Stimulated activated naive CD8-positive, alpha-beta T cell treated with anti-CD3 and anti-CD28 coated beads, Interleukin-15, amount 100 ng/mL, for 72 hours (primary cell): ENCODE results near the gene CCDC15.

Source experiments
- ATAC-seq: fragments of 150-1000 bp; cut with Tn5 transposase; 2 replicates; pipeline ENCODE4 v1.10.0; 2021; ENCODE audit warnings: mild to moderate bottlenecking, moderate library complexity
- DNase-seq, 2 donors: peaks; one replicate each; pipeline ENCODE4 v3.0.0; 2021 to 2022
- H3K27ac Mint-ChIP-seq, 2 donors: one replicate each; pipeline ENCODE4 v1.8.0; 2022; ENCODE audit warnings: mild to moderate bottlenecking in 2 of 2, mixed read lengths in 2 of 2, moderate library complexity in 2 of 2
- H3K27me3 Mint-ChIP-seq: one replicate; pipeline ENCODE4 v1.8.0; 2022; ENCODE audit warnings: mixed read lengths
- H3K4me1 Mint-ChIP-seq: one replicate; pipeline ENCODE4 v1.8.0; 2022; ENCODE audit warnings: mild to moderate bottlenecking, mixed read lengths
- H3K4me3 Mint-ChIP-seq, 2 donors: one replicate each; pipeline ENCODE4 v1.8.0; 2022; ENCODE audit warnings: mild to moderate bottlenecking in 2 of 2, mixed read lengths in 2 of 2, moderate library complexity in 1 of 2
- H3K9me3 Mint-ChIP-seq, 2 donors: one replicate each; pipeline ENCODE4 v1.8.0; 2022; ENCODE audit warnings: mixed read lengths in 2 of 2

Gene CCDC15

DNA sequence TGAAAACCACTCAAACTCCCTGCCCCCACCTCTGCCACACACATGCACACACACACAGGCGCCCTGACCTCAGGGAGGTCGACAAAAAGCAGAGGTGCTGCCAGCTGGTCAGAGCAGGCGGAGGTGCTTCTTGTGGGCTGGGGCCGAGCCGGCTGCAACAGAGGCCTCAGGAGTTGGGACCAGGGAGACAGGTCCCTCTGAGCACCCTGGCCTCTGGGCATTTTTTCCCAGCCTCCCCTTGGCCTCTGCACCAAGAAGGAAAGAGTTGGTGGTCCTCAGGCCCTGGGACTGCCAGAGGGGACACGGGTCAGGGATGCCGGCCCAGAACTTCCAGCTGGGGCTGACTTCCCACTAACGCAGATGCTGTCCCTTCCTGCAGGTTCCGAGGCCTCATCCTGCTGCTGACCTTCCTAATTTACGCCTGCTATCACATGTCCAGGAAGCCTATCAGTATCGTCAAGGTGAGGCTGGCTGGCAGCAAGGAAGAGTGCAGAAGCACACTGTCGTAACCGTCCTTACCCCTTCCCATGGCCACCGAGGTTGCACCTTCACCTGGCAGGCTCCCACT, 122.5 kb downstream of the CCDC15 start:
- H3K27me3 Mint-ChIP-seq: peaks cover 16% of the 10 kb centered on the region

DNA sequence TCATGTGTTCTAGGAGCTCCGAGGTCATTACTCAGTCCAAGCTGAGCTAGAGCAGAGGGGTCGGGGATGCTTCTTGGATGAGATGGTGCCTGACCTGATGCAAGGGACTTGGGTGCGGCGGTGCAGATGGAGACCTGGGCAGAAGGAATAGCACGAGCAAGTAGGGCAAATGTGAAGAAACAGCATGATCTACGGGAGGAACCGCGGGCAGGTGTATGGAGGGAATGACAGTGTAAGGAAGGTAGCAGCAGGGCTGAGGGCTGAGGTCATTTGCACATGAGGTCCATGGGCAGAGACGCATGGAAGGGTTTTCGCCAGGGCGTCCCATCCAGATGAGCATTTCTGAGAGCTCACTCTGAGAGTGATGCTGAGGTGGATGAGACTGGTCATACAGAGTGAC, 124.0 kb downstream of the CCDC15 start:
- H3K27ac Mint-ChIP-seq: no peak overlapping the region
- DNase-seq (no peak), ATAC-seq (no peak)
- no peaks in the 10 kb centered on the region for H3K9me3 Mint-ChIP-seq
- H3K4me3 Mint-ChIP-seq: no peak overlapping the region
- peaks cover 8% of the 10 kb centered on the region for H3K27me3 Mint-ChIP-seq
- peaks cover 6% of the 10 kb centered on the region for H3K4me1 Mint-ChIP-seq

More for the DNA sequence above, 122.5 kb downstream of the CCDC15 start:
- no peak overlapping the region for H3K4me3 Mint-ChIP-seq
- no peak for DNase-seq
- no peaks in the 10 kb centered on the region for H3K9me3 Mint-ChIP-seq
- no peak for ATAC-seq
- H3K4me1 Mint-ChIP-seq: peaks cover 9% of the 10 kb centered on the region
- H3K27ac Mint-ChIP-seq: no peak overlapping the region

DNA sequence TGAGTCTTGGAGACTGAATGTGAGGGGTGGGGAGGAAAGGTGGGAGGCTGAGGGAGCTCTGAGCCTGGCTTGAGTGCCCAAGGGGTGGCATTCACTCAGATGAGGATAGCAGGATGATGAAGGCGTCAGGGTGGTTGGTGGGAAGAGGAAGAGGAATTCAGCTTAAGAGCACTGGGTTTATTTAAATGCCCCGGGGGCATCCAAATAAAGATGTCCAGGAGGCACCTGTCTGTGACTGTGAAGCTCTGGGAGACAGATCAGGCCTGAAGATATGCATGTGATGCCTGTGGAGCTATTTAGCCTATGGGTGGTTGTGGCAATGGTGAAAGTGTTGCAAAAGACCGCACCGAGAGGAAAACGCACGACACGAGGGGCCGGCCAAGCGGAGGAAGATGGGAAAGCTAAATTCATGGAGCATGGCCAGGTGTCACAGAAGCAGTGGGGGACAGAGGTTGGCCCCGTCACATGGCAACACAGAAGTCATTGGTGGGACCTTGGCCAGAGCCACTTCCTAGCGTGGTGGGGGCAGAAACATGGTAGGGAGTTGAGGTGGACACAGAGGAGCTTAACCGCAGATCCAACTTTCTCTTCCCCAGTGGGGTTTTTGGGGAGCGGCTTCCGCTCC, 124.6 kb downstream of the CCDC15 start:
- no peaks in the 10 kb centered on the region for H3K9me3 Mint-ChIP-seq
- ATAC-seq (no peak), DNase-seq (no peak)
- H3K27me3 Mint-ChIP-seq: peaks cover 8% of the 10 kb centered on the region
- H3K27ac Mint-ChIP-seq: no peak overlapping the region
- H3K4me3 Mint-ChIP-seq: no peak overlapping the region
- H3K4me1 Mint-ChIP-seq: peaks cover 6% of the 10 kb centered on the region

DNA sequence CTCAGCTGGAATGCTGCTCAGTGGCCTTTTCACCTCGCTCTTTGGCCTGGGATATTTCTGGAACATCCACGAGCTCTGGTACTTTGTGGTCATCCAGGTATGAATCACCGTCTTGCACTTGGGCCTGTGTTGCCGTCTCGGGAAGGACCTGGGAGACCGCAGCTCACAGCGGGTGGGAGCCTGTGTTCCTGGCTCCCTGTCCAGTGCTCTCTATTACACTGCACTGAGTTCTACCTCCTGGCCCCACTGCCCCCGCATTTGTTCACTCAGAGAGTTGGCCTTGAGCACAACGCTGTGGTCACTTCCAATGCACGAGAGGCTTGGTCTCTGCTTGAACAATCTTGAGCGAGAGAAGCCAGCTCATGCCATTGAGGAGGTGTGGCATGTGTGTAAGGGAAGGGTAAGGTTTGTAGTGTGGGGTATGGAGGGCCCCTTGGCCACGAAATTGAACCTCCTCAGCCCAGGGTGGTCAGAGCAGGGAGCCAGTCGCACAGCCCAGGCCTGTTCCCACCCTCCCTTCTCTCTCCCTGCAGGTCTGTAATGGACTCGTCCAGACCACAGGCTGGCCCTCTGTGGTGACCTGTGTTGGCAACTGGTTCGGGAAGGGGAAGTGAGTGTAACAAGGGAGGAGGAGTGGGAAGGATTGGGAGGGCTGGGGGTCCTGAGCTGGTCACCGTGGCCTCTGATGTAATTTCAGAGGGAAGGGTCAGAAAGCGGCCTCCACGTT, 125.3 kb downstream of the CCDC15 start:
- ATAC-seq: no peak
- no peak for DNase-seq
- no peaks in the 10 kb centered on the region for H3K9me3 Mint-ChIP-seq
- H3K4me1 Mint-ChIP-seq: peaks cover under 1% of the 10 kb centered on the region
- H3K27me3 Mint-ChIP-seq: peaks cover 2% of the 10 kb centered on the region
- no peak overlapping the region for H3K4me3 Mint-ChIP-seq
- H3K27ac Mint-ChIP-seq: no peak overlapping the region

DNA sequence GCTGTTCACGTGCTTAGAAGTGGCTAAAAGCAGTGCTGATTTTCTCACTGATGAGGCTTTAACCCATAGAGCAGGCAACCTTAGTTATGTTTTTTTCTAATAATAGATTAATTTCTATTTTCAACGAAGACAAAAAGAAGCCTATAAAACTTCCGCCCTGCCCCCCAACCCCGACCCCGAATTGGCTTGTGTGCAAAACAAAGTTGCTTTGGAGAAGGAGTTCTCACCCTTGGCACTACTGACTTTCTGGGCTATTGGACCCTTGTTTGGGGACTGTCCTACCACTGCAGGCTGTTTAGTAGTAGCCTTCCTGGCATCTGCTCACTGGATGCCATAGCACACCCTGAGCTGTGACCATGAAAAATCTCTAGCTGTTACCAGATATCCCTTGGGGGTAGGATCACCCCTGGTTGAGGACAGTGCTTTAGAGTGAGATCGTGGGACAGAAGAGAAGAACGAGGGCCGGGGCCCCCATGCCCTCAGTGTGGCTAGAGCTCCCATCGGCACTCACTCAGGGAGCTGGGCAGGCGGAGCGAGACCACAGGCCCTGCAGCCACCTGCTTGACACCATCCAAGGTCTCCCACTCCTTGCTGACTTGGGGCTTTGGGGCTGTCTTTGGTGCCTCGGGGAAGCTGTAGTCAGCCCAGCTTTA, 126.0 kb downstream of the CCDC15 start:
- H3K27me3 Mint-ChIP-seq: no peaks in the 10 kb centered on the region
- DNase-seq: no peak
- no peak overlapping the region for H3K4me3 Mint-ChIP-seq
- ATAC-seq: no peak
- H3K4me1 Mint-ChIP-seq: no peaks in the 10 kb centered on the region
- H3K27ac Mint-ChIP-seq: no peak overlapping the region
- no peaks in the 10 kb centered on the region for H3K9me3 Mint-ChIP-seq

DNA sequence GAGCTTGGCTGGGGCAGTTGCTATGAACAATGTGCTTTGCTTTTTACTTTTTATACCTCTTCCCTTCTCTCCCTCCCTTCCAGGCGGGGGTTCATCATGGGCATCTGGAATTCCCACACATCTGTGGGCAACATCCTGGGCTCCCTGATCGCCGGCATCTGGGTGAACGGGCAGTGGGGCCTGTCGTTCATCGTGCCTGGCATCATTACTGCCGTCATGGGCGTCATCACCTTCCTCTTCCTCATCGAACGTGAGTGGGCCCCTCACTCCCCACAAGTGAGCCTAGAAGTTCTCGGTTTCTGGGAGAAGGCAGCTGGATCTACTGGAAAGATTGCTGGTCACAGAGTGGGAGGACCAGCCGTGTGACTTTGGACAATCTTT, 126.5 kb downstream of the CCDC15 start:
- Mint-ChIP-seq H3K4me1 (no peaks in the 10 kb centered on the region), H3K4me3 (no peak overlapping the region), H3K27me3 (no peaks in the 10 kb centered on the region), H3K9me3 (no peaks in the 10 kb centered on the region), H3K27ac (no peak overlapping the region)
- ATAC-seq (no peak), DNase-seq (no peak)

DNA sequence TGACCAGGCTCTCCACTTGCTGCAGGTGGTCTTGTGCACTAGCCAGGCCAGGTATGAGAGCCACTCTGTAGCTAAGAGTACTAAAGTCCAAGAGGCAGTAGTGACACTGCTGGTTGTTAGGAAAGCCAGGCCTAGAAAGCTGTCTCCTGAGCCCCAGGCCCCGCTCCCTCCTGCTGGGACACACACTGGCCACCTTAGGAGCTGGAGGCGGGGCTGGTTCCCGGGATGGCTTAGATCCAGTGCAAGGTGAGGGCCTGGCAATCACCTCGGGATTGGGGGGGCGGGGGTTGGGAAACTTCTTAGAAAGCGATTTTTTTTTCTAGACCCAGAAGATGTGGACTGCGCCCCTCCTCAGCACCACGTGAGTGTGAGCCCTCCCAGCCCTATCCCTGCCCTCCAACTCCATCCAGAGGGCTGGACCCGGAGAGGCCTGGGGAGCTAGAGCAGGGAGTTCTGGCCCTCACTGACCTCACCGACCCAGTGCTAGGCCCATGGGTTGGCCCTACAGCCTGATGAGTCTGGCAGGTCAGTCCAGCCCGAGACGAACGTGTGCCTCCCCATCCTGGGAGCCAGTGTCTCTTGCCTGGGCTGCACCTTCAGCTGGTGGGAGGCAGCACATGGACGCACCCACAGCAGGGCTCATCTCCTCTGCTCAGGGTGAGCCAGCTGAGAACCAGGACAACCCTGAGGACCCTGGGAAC, 127.2 kb downstream of the CCDC15 start:
- Mint-ChIP-seq H3K27ac (no peak overlapping the region), H3K4me1 (no peaks in the 10 kb centered on the region), H3K4me3 (no peak overlapping the region), H3K9me3 (no peaks in the 10 kb centered on the region), H3K27me3 (no peaks in the 10 kb centered on the region)
- DNase-seq: no peak
- ATAC-seq: no peak

DNA sequence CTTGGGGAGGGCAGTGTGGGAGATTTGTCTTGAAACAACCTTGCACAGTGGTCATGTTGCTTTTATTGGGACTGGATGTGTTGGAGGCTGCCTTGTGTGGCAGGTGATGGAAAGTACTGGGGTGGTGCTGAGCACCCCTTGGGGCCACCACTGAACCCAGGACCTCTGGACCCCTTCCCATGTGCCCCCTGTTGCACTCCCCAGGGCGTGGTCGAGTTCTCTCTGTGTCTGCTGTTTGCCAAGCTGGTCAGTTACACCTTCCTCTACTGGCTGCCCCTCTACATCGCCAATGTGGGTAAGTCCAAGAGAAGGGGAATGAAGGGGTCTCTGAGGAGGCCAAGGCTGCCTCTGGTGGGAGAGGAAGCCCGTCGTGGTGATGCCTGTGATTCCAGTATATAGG, 128.0 kb downstream of the CCDC15 start:
- ATAC-seq: no peak
- no peaks in the 10 kb centered on the region for H3K4me1 Mint-ChIP-seq
- H3K27me3 Mint-ChIP-seq: no peaks in the 10 kb centered on the region
- DNase-seq: no peak
- peak overlapping the region in 1 of 2 donors; percentile 77 for H3K27ac Mint-ChIP-seq
- no peaks in the 10 kb centered on the region for H3K9me3 Mint-ChIP-seq
- H3K4me3 Mint-ChIP-seq: no peak overlapping the region

DNA sequence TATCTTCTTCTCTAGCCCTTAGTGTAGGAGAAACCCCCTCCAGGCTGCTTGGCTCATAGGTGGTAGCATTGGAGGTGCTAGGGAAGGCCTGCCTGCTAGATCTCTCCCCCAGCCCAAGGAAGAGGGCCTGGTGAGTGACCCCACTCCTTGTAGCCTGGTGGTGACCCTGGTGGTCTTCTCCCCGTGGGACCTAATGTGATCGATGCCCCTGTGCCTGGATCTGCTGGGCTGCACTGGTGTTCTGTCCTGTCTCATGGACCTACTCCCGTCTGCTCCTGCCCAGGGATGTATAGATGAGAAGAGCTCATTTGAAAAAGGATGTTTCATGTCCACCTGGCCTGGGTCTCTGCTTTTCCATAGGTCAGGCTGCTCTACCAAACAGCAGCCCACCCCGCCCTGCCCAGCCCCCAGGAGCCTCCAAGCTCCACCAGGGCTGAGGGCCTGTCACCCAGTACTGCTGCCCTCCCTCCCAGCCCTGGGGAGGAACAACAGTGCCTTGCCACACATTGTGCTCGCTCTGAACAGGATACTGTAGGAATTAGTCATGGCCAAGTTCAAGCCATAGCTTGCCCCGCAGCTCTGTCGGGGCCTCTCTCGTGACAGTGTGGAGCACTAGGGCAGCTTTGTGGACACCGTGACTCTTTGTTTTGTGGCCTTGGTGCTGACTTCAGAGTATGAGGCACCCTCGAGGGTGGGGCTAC, 128.8 kb downstream of the CCDC15 start:
- ATAC-seq (no peak), DNase-seq (no peak)
- Mint-ChIP-seq H3K27me3 (no peaks in the 10 kb centered on the region), H3K4me3 (no peak overlapping the region), H3K4me1 (no peaks in the 10 kb centered on the region), H3K9me3 (no peaks in the 10 kb centered on the region), H3K27ac (peak overlapping the region in 1 of 2 donors; percentile 20)

DNA sequence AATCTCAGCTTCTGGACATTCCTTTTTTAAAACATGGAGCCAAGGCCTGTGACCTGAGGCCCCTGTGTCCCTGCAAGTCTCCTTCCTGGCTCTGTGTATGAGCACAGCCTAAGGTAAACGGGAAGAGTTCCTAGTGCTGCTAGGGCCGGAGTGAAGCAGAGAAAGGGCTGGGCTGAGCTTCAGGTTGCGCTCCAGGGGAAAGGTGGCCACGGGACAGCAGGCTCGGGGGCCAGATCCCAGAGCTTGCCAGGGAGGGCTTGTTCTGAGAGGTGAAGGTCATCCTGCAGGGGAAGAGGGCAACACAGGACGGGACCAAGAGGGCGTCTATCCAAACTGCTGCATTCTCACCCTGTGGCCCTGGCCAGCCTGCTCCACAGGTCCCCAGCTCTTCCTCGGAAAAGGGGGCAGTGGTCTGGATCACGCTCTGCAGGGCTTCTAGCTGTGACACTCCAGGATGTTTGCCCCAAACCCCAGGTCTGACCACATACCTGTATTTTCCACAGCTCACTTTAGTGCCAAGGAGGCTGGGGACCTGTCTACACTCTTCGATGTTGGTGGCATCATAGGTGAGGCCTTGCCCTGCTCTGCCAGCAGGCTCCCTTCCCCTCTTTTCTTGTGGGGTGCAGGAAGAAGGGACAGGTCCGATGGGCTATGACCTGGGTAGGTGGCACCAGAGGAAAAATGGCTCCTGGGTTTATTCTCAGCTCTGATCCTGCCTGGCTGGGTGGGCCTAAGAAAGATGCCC, 129.5 kb downstream of the CCDC15 start:
- no peak for DNase-seq
- Mint-ChIP-seq H3K4me3 (no peak overlapping the region), H3K4me1 (no peaks in the 10 kb centered on the region), H3K9me3 (no peaks in the 10 kb centered on the region), H3K27ac (peak overlapping the region in 1 of 2 donors; percentile 65), H3K27me3 (no peaks in the 10 kb centered on the region)
- ATAC-seq: no peak

DNA sequence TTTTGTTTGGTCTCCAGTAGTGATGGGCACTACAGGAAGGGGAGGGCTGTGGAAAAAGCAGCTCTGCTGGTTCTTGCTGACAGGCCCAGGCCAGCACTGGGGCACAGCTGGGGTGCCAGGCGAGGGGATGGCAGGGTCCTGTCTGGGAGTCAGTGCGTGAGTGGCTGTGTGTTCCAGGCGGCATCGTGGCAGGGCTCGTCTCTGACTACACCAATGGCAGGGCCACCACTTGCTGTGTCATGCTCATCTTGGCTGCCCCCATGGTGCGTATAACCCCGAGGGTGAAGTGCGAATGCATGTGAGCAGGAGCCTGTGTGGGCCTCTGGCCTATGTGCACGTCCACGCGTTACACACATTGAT, 130.0 kb downstream of the CCDC15 start:
- no peak for ATAC-seq
- H3K9me3 Mint-ChIP-seq: no peaks in the 10 kb centered on the region
- no peaks in the 10 kb centered on the region for H3K27me3 Mint-ChIP-seq
- H3K27ac Mint-ChIP-seq: no peak overlapping the region
- H3K4me3 Mint-ChIP-seq: no peak overlapping the region
- no peaks in the 10 kb centered on the region for H3K4me1 Mint-ChIP-seq
- DNase-seq: no peak

DNA sequence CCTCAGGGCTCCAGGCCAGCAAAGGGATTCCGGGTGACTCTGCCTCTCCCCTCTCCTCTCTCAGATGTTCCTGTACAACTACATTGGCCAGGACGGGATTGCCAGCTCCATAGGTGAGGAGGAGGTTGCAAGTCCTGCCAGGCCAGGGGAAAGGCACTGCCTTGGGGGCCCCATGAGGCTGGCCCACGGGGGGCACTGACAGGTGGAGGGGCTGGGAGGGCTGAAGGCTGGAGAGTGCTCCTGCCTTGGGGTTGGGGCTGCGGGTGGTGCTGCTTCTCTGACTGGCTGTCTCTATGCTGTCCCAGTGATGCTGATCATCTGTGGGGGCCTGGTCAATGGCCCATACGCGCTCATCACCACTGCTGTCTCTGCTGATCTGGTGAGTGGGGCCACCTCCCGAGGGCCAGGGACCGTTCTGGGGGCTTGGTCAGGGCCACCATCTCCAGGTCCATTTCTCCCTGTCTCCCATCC, 130.8 kb downstream of the CCDC15 start:
- DNase-seq (no peak), ATAC-seq (peak; percentile 19)
- H3K4me3 Mint-ChIP-seq: no peak overlapping the region
- no peak overlapping the region for H3K27ac Mint-ChIP-seq
- no peaks in the 10 kb centered on the region for H3K9me3 Mint-ChIP-seq
- no peaks in the 10 kb centered on the region for H3K27me3 Mint-ChIP-seq
- H3K4me1 Mint-ChIP-seq: no peaks in the 10 kb centered on the region

DNA sequence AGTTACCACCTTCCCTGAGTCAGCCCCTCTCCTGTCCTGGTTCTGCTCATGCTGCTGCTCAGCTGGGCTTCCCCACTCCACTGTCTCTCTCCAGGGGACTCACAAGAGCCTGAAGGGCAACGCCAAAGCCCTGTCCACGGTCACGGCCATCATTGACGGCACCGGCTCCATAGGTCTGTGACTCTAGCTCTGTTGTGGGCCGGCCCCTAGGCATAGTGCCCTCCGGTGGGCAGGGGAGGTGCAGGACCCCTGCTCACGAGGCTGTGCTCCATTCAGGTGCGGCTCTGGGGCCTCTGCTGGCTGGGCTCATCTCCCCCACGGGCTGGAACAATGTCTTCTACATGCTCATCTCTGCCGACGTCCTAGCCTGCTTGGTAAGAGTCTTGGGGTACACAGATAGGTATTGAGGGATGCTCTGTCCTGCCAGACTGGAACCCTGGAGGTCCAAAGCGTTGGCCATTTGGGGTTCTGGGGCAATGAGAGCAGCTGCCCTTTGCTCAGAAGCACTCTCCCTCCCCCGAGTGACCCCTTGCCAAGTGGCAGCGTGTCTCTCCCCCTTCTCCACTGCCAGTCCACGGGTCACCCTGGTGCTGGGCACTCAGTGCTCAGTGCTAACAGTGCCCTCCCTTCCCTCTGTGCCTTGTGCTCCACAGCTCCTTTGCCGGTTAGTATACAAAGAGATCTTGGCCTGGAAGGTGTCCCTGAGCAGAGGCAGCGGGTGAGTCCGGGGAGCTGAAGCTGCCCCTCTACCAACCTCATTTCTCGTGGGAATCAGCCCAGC, 131.5 kb downstream of the CCDC15 start:
- Mint-ChIP-seq H3K4me1 (no peaks in the 10 kb centered on the region), H3K9me3 (no peaks in the 10 kb centered on the region), H3K27ac (no peak overlapping the region), H3K4me3 (no peak overlapping the region), H3K27me3 (no peaks in the 10 kb centered on the region)
- DNase-seq: no peak
- ATAC-seq: no peak
